HEK293 (cell line): ENCODE data around the gene B3GLCT.

Experiments
- CTCF ChIA-PET: fragments of 350-600 bp; formaldehyde crosslinking; extraction: SDS; loops from one replicate; lab custom pipeline; 2021; ENCODE audit warnings: antibody characterized with exemption; lab: Yijun Ruan, JAX
- POLR2A ChIA-PET: fragments of 300-600 bp; formaldehyde crosslinking; extraction: SDS; loops from one replicate; lab custom pipeline; 2020; ENCODE audit warnings: antibody characterized with exemption, inconsistent platforms; lab: Yijun Ruan, JAX
- H3K27ac ChIP-seq: fragments of 200-500 bp; sonication (Bioruptor generic); 2 replicates; pipeline ENCODE4 v1.5.1; 2014; ENCODE audit warnings: low read depth, low read length, control low read depth, inconsistent platforms; ENCODE audit errors: extremely low read depth
- H3K36me3 ChIP-seq, 2 experiments: fragments of 200-500 bp in 1 of 2; sonication (Bioruptor generic) in 1 of 2; 1 replicate in 1 of 2; 2 replicates in 1 of 2; pipeline ENCODE4 v1.5.1; 2014 to 2017; ENCODE audit warnings: inconsistent platforms in 2 of 2, low read length in 2 of 2; ENCODE audit not compliant: control insufficient read depth in 2 of 2, insufficient read depth in 1 of 2
- H3K4me1 ChIP-seq: fragments of 200-500 bp; sonication (Bioruptor generic); 2 replicates; pipeline ENCODE4 v1.5.1; 2014; ENCODE audit warnings: mild to moderate bottlenecking, low read length, inconsistent platforms; ENCODE audit not compliant: control insufficient read depth, insufficient read depth
- H3K4me3 ChIP-seq: 2 replicates; pipeline ENCODE4 v1.5.1; 2011; ENCODE audit warnings: low read depth, mild to moderate bottlenecking, control low read depth, low read length, moderate library complexity
- H3K9me3 ChIP-seq: fragments of 200-500 bp; sonication (Bioruptor generic); 2 replicates; pipeline ENCODE4 v1.5.1; 2014; ENCODE audit warnings: low read depth, low read length, inconsistent platforms; ENCODE audit not compliant: control insufficient read depth, insufficient read depth
- KLF16 ChIP-seq: fragments of 450-650 bp; formaldehyde crosslinking; IDR thresholded peaks from 2 replicates; pipeline ENCODE4 v1.5.1; 2017; ENCODE audit warnings: missing biosample characterization, missing genetic modification characterization
- KLF9 ChIP-seq: fragments of 450-650 bp; formaldehyde crosslinking; IDR thresholded peaks from 2 replicates; pipeline ENCODE4 v1.5.1; 2016; ENCODE audit warnings: missing biosample characterization, missing genetic modification characterization, low read depth
- MZF1 ChIP-seq: fragments of 450-650 bp; formaldehyde crosslinking; IDR thresholded peaks from 2 replicates; pipeline ENCODE4 v1.5.1; 2017; ENCODE audit warnings: missing biosample characterization, missing genetic modification characterization, borderline replicate concordance
- SP2 ChIP-seq: fragments of 450-650 bp; formaldehyde crosslinking; IDR thresholded peaks from 2 replicates; pipeline ENCODE4 v1.5.1; 2016; ENCODE audit warnings: missing biosample characterization, missing genetic modification characterization
- SP3 ChIP-seq: fragments of 450-650 bp; formaldehyde crosslinking; IDR thresholded peaks from 2 replicates; pipeline ENCODE4 v1.5.1; 2016; ENCODE audit warnings: missing biosample characterization, missing genetic modification characterization
- SP7 ChIP-seq: fragments of 450-650 bp; formaldehyde crosslinking; IDR thresholded peaks from 2 replicates; pipeline ENCODE4 v1.5.1; 2016; ENCODE audit warnings: missing biosample characterization, missing genetic modification characterization
- YY2 ChIP-seq: fragments of 450-650 bp; formaldehyde crosslinking; IDR thresholded peaks from 2 replicates; pipeline ENCODE4 v1.5.1; 2016; ENCODE audit warnings: missing biosample characterization, missing genetic modification characterization
- ZBTB48 ChIP-seq: fragments of 450-650 bp; formaldehyde crosslinking; IDR thresholded peaks from 2 replicates; pipeline ENCODE4 v1.5.1; 2016; ENCODE audit warnings: missing biosample characterization, missing genetic modification characterization
- ZBTB8A ChIP-seq: fragments of 450-650 bp; formaldehyde crosslinking; IDR thresholded peaks from 2 replicates; pipeline ENCODE4 v1.5.1; 2016; ENCODE audit warnings: missing biosample characterization, missing genetic modification characterization
- ZFHX2 ChIP-seq: fragments of 450-650 bp; formaldehyde crosslinking; conservative IDR thresholded peaks from 2 replicates; pipeline ENCODE4 v1.5.1; 2016; ENCODE audit warnings: missing biosample characterization, missing genetic modification characterization
- ZNF140 ChIP-seq: fragments of 450-650 bp; formaldehyde crosslinking; IDR thresholded peaks from 2 replicates; pipeline ENCODE4 v1.5.1; 2016; ENCODE audit warnings: missing biosample characterization, missing genetic modification characterization
- ZNF157 ChIP-seq: fragments of 450-650 bp; formaldehyde crosslinking; IDR thresholded peaks from 2 replicates; pipeline ENCODE4 v1.5.1; 2016; ENCODE audit warnings: missing biosample characterization, missing genetic modification characterization
- ZNF239 ChIP-seq: fragments of 450-650 bp; formaldehyde crosslinking; IDR thresholded peaks from 2 replicates; pipeline ENCODE4 v1.5.1; 2016; ENCODE audit warnings: missing biosample characterization, missing genetic modification characterization
- ZNF324 ChIP-seq: fragments of 450-650 bp; formaldehyde crosslinking; IDR thresholded peaks from 2 replicates; pipeline ENCODE4 v1.5.1; 2016; ENCODE audit warnings: missing biosample characterization, missing genetic modification characterization
- ZNF366 ChIP-seq: fragments of 450-650 bp; formaldehyde crosslinking; conservative IDR thresholded peaks from 2 replicates; pipeline ENCODE4 v1.5.1; 2016; ENCODE audit warnings: missing biosample characterization, missing genetic modification characterization
- ZNF501 ChIP-seq: fragments of 450-650 bp; formaldehyde crosslinking; IDR thresholded peaks from 2 replicates; pipeline ENCODE4 v1.5.1; 2016; ENCODE audit warnings: missing biosample characterization, missing genetic modification characterization
- ZNF529 ChIP-seq: fragments of 450-650 bp; formaldehyde crosslinking; IDR thresholded peaks from 2 replicates; pipeline ENCODE4 v1.5.1; 2017; ENCODE audit warnings: missing genetic modification characterization, missing biosample characterization; ENCODE audit not compliant: insufficient replicate concordance
- ZNF561 ChIP-seq: fragments of 450-650 bp; IDR thresholded peaks from 2 replicates; pipeline ENCODE4 v1.5.1; 2018; ENCODE audit warnings: missing biosample characterization, missing genetic modification characterization, borderline replicate concordance
- ZNF600 ChIP-seq: fragments of 450-650 bp; formaldehyde crosslinking; IDR thresholded peaks from 2 replicates; pipeline ENCODE4 v1.5.1; 2016; ENCODE audit warnings: missing biosample characterization, missing genetic modification characterization
- ZNF621 ChIP-seq: fragments of 450-650 bp; formaldehyde crosslinking; IDR thresholded peaks from 2 replicates; pipeline ENCODE4 v1.5.1; 2017; ENCODE audit warnings: missing biosample characterization, missing genetic modification characterization
- ZNF626 ChIP-seq: fragments of 450-650 bp; sonication (Bioruptor Pico); formaldehyde crosslinking; IDR thresholded peaks from 2 replicates; pipeline ENCODE4 v1.5.1; 2018; ENCODE audit warnings: missing biosample characterization, missing genetic modification characterization, inconsistent platforms
- ZNF660 ChIP-seq: fragments of 450-650 bp; IDR thresholded peaks from 2 replicates; pipeline ENCODE4 v1.5.1; 2018; ENCODE audit warnings: missing biosample characterization, mild to moderate bottlenecking, missing genetic modification characterization
- ZNF785 ChIP-seq: fragments of 450-650 bp; formaldehyde crosslinking; IDR thresholded peaks from 2 replicates; pipeline ENCODE4 v1.5.1; 2016; ENCODE audit warnings: missing biosample characterization, missing genetic modification characterization
- ZNF837 ChIP-seq: fragments of 450-650 bp; formaldehyde crosslinking; IDR thresholded peaks from 2 replicates; pipeline ENCODE4 v1.5.1; 2016; ENCODE audit warnings: missing biosample characterization, missing genetic modification characterization
- ZNF843 ChIP-seq: fragments of 450-650 bp; formaldehyde crosslinking; IDR thresholded peaks from 2 replicates; pipeline ENCODE4 v1.5.1; 2016; ENCODE audit warnings: missing biosample characterization, missing genetic modification characterization
- ZSCAN23 ChIP-seq: fragments of 450-650 bp; formaldehyde crosslinking; IDR thresholded peaks from 2 replicates; pipeline ENCODE4 v1.5.1; 2016; ENCODE audit warnings: missing biosample characterization, missing genetic modification characterization
- TF ChIP-seq, protein P1 (sequence below): fragments of 450-650 bp; formaldehyde crosslinking; IDR thresholded peaks from 2 replicates; pipeline ENCODE4 v1.5.1; 2017; ENCODE audit warnings: missing biosample characterization, missing genetic modification characterization
- TF ChIP-seq, protein P2 (sequence below): IDR thresholded peaks from 2 replicates; pipeline ENCODE4 v1.6.1; 2011; ENCODE audit warnings: mild to moderate bottlenecking, low read depth, low read length, borderline replicate concordance
- TF ChIP-seq, protein P3 (sequence below): fragments of 450-650 bp; formaldehyde crosslinking; IDR thresholded peaks from 2 replicates; pipeline ENCODE4 v1.5.1; 2016; ENCODE audit warnings: missing biosample characterization, missing genetic modification characterization
- TF ChIP-seq, protein P4 (sequence below): fragments of 450-650 bp; formaldehyde crosslinking; IDR thresholded peaks from 2 replicates; pipeline ENCODE4 v1.5.1; 2016; ENCODE audit warnings: missing biosample characterization, missing genetic modification characterization

The B3GLCT gene

DNA sequence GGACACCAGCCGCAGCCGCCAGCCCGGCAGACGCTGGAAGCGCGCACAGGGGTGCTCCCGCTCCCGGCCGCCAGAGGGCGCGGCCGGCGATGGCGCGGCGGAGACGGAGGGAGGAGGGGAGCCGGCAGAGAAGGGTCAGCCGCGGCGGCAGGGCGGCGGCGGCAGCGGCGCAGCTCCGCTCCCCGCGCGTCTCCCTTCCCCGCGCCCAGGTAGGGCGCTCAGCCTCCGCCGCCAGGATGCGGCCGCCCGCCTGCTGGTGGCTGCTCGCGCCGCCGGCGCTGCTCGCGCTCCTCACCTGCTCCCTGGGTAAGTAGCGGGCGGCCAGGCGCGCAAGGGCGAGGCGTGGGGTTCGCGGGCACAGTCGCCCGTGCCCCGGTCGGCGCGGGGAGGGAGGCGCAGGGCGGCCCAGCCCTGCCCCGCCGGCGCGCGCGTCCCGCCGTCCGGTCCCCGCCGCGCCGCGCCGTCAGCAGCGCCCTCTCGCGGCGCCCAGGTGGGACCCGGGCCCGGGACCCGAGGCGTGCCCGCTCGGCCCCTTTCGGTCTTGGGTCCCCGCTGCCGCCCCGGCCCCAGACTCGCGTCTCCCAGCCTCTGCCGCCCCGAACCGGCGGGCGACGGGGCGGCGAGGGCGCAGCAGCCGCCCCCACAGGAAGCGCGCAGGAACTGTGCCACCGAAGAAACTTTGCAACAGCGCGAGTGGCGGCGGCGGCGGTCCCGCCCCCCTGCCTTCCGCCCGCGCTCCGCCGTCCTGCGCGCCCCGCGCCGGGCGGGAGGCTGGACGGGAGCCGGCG, at the start of gene B3GLCT (continued):
- TF ChIP-seq ZSCAN23 (no peak), ZNF621 (tag by site-specific recombination) (no peak), ZNF660 (tag by site-specific recombination) (peak; percentile 79), SP2 (tag by site-specific recombination) (no peak), ZBTB8A (tag by site-specific recombination) (peak; percentile 58; the same call in 1 of the 2 replicates), ZNF626 (no peak), ZNF600 (tag by site-specific recombination) (no peak), ZNF843 (no peak), ZNF837 (tag by site-specific recombination) (no peak), KLF9 (tag by site-specific recombination) (peak; percentile 24; the same call in 1 of the 2 replicates), ZNF157 (tag by site-specific recombination) (no peak), KLF16 (tag by site-specific recombination) (no peak), ZNF239 (tag by site-specific recombination) (no peak), ZNF785 (tag by site-specific recombination) (no peak), ZFHX2 (peak; percentile 61), ZBTB48 (tag by site-specific recombination) (no peak), ZNF366 (no peak), ZNF501 (tag by site-specific recombination) (no peak), SP3 (tag by site-specific recombination) (no peak), YY2 (tag by site-specific recombination) (no peak)
- TF ChIP-seq, all 188 proteins: peak for 10

DNA sequence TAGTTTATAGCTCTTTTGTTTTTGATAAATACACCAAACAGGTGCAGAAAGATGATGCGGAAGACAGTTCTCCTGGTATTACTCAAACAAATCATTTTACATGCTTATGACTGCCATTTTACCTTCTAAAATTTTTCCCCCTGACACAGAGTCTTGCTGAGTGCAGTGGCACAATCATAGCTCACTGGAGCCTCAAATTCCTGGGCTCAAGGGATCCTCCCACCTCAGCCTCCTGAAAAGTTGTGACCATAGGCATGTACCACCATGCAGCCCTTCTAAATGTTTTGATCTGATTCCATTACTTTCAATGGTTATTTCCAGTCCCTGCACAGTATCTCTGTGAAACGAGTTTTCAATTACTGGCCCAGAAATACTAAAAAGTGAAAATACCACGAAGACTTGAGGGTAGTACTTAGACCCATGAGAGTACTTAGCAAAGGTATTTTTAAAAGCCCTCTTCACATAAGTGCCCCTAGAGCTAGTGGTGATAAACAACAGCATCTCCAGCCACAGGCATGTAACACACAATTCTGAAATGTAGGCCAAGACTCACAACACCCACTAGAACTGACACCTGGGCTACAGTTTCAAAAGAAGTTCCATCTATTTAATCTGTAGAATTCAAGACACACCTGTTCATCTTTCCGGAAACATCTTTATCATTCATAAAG, 49.3 kb upstream of the B3GLCT start:
- H3K4me1 ChIP-seq = no peaks in the 10 kb centered on the region
- peaks cover 62 to 98% of the 10 kb centered on the region in 2 experiments for H3K36me3 ChIP-seq
- TF ChIP-seq, protein P1, sequence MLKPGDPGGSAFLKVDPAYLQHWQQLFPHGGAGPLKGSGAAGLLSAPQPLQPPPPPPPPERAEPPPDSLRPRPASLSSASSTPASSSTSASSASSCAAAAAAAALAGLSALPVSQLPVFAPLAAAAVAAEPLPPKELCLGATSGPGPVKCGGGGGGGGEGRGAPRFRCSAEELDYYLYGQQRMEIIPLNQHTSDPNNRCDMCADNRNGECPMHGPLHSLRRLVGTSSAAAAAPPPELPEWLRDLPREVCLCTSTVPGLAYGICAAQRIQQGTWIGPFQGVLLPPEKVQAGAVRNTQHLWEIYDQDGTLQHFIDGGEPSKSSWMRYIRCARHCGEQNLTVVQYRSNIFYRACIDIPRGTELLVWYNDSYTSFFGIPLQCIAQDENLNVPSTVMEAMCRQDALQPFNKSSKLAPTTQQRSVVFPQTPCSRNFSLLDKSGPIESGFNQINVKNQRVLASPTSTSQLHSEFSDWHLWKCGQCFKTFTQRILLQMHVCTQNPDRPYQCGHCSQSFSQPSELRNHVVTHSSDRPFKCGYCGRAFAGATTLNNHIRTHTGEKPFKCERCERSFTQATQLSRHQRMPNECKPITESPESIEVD (tag by site-specific recombination) = no peak
- TF ChIP-seq MZF1 = no peak
- TF ChIP-seq, protein P2, sequence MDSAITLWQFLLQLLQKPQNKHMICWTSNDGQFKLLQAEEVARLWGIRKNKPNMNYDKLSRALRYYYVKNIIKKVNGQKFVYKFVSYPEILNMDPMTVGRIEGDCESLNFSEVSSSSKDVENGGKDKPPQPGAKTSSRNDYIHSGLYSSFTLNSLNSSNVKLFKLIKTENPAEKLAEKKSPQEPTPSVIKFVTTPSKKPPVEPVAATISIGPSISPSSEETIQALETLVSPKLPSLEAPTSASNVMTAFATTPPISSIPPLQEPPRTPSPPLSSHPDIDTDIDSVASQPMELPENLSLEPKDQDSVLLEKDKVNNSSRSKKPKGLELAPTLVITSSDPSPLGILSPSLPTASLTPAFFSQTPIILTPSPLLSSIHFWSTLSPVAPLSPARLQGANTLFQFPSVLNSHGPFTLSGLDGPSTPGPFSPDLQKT = no peak
- TF ChIP-seq ZNF529 = no peak
- TF ChIP-seq ZNF561 (tag by site-specific recombination) = no peak
- TF ChIP-seq, protein P3, sequence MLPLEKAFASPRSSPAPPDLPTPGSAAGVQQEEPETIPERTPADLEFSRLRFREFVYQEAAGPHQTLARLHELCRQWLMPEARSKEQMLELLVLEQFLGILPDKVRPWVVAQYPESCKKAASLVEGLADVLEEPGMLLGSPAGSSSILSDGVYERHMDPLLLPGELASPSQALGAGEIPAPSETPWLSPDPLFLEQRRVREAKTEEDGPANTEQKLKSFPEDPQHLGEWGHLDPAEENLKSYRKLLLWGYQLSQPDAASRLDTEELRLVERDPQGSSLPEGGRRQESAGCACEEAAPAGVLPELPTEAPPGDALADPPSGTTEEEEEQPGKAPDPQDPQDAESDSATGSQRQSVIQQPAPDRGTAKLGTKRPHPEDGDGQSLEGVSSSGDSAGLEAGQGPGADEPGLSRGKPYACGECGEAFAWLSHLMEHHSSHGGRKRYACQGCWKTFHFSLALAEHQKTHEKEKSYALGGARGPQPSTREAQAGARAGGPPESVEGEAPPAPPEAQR (tag by site-specific recombination) = no peak
- no peak for TF ChIP-seq ZNF843
- TF ChIP-seq, protein P4, sequence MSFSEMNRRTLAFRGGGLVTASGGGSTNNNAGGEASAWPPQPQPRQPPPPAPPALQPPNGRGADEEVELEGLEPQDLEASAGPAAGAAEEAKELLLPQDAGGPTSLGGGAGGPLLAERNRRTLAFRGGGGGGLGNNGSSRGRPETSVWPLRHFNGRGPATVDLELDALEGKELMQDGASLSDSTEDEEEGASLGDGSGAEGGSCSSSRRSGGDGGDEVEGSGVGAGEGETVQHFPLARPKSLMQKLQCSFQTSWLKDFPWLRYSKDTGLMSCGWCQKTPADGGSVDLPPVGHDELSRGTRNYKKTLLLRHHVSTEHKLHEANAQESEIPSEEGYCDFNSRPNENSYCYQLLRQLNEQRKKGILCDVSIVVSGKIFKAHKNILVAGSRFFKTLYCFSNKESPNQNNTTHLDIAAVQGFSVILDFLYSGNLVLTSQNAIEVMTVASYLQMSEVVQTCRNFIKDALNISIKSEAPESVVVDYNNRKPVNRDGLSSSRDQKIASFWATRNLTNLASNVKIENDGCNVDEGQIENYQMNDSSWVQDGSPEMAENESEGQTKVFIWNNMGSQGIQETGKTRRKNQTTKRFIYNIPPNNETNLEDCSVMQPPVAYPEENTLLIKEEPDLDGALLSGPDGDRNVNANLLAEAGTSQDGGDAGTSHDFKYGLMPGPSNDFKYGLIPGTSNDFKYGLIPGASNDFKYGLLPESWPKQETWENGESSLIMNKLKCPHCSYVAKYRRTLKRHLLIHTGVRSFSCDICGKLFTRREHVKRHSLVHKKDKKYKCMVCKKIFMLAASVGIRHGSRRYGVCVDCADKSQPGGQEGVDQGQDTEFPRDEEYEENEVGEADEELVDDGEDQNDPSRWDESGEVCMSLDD = no peak
- no peak for TF ChIP-seq ZNF324 (tag by site-specific recombination)
- TF ChIP-seq ZNF626 = no peak
- TF ChIP-seq ZNF140 (tag by site-specific recombination) = no peak
- TF ChIP-seq SP7 (tag by site-specific recombination) = no peak
- H3K4me3 ChIP-seq = no peak overlapping the region
- ChIA-PET CTCF (no interaction called here), POLR2A (no interaction called here)
- no peak overlapping the region for H3K27ac ChIP-seq
- H3K9me3 ChIP-seq = no peaks in the 10 kb centered on the region
